ENCODE results near the gene ZBTB44.

The ZBTB44 gene

GRCh38 chr11:130215531-130216220, 99.0 kb downstream of the ZBTB44 start:
- no peak for DNase-seq (ENCODE audit: low read depth)

GRCh38 chr11:130214861-130215530, 99.7 kb downstream of the ZBTB44 start:
- DNase-seq (ENCODE audit: low read depth) = no peak

GRCh38 chr11:130213979-130214281, 100.8 kb downstream of the ZBTB44 start:
- DNase-seq (ENCODE audit: low read depth) = no peak

- DNase-seq (ENCODE audit: low read depth) = peak; percentile 50
Measured at GRCh38 chr11:130213143-130213978, 101.4 kb downstream of the ZBTB44 start.

- no peak for DNase-seq (ENCODE audit: low read depth)
Measured at GRCh38 chr11:130212431-130212961, 102.2 kb downstream of the ZBTB44 start.

- no peak for DNase-seq (ENCODE audit: low read depth)
Measured at GRCh38 chr11:130211781-130212401, 102.8 kb downstream of the ZBTB44 start.

- DNase-seq (ENCODE audit: low read depth) = no peak
Measured at GRCh38 chr11:130211144-130211543, 103.6 kb downstream of the ZBTB44 start.

GRCh38 chr11:130209954-130210854, 104.5 kb downstream of the ZBTB44 start:
- no peak for DNase-seq (ENCODE audit: low read depth)

GRCh38 chr11:130209128-130209932, 105.4 kb downstream of the ZBTB44 start:
- DNase-seq (ENCODE audit: low read depth) = no peak

- DNase-seq (ENCODE audit: low read depth) = no peak
Measured at GRCh38 chr11:130208241-130209127, 106.2 kb downstream of the ZBTB44 start.

- no peak for DNase-seq (ENCODE audit: low read depth)
Measured at GRCh38 chr11:130206141-130206540, 108.6 kb downstream of the ZBTB44 start.

- no peak for DNase-seq (ENCODE audit: low read depth)
Measured at GRCh38 chr11:130204703-130205095, 110.0 kb downstream of the ZBTB44 start.

GRCh38 chr11:130203766-130204702, 110.7 kb downstream of the ZBTB44 start:
- no peak for DNase-seq (ENCODE audit: low read depth)

GRCh38 chr11:130202818-130203689, 111.7 kb downstream of the ZBTB44 start:
- DNase-seq (ENCODE audit: low read depth) = no peak

- DNase-seq (ENCODE audit: low read depth) = no peak
Measured at GRCh38 chr11:130202009-130202817, 112.5 kb downstream of the ZBTB44 start.

GRCh38 chr11:130201026-130201425, 113.7 kb downstream of the ZBTB44 start:
- DNase-seq (ENCODE audit: low read depth) = no peak

All from stimulated activated CD8-positive, alpha-beta memory T cell treated with anti-CD3 and anti-CD28 coated beads, Interleukin-12 subunit alpha, Interleukin-12 subunit beta, amount 100 ng/mL, for 4 hours (primary cell).